HepG2 (cell line): ENCODE measurements around the gene KANK4. TPM values are rescaled to one million over a fixed set of nuclear protein-coding genes. Genes with fewer than 3 reads are reported as not detected.

ENCODE experiments used
- ATAC-seq: fragments of 200-7000 bp; cut with Tn5 transposase; 3 replicates; pipeline ENCODE4 v1.9.1; 2020; ENCODE audit warnings: mild to moderate bottlenecking, moderate library complexity
- BruUV-seq: library from RNA; stranded (reverse); fragments of 400-500 nt; replicated peaks from 2 replicates; lab custom pipeline; 2021; lab: Mats Ljungman, UMichigan
- CTCF ChIA-PET: fragments of 300-600 bp; formaldehyde crosslinking; extraction: SDS; loops from one replicate; lab custom pipeline; 2021; ENCODE audit warnings: low total read pairs, inconsistent platforms, low intra/inter-chr PET ratio; lab: Yijun Ruan, JAX
- POLR2A ChIA-PET: fragments of 350-600 bp; sonication (Branson Sonifier 250); formaldehyde crosslinking; loops from one replicate; lab custom pipeline; 2020; ENCODE audit warnings: antibody characterized with exemption, inconsistent platforms; lab: Yijun Ruan, JAX
- DNase-seq: peaks from one replicate; pipeline ENCODE4 v3.0.0-alpha.2; 2015; ENCODE audit warnings: low spot score
- FAIRE-seq: peaks from 3 replicates; lab custom pipeline; 2011; peaks lifted over from hg19 to GRCh38; lab: Jason Lieb, UNC
- H2AFZ ChIP-seq: one replicate; pipeline ENCODE4 v1.6.1; 2011; ENCODE audit warnings: low read length, inconsistent platforms
- H3K27ac ChIP-seq: fragments of 300-600 bp; 3 replicates; pipeline ENCODE4 v1.8.0; 2011; ENCODE audit warnings: mixed run types, mild to moderate bottlenecking, mixed read lengths, low read length, inconsistent platforms; ENCODE audit not compliant: insufficient read depth; ENCODE audit errors: extremely low read length
- H3K27me3 ChIP-seq, 2 experiments: fragments of 200-600 bp in 1 of 2; 2 replicates in 1 of 2; 3 replicates in 1 of 2; pipeline versions ENCODE4 v1.6.0 to v1.8.0; 2011; ENCODE audit warnings: low read length in 2 of 2, mild to moderate bottlenecking in 2 of 2, moderate library complexity in 2 of 2, inconsistent platforms in 1 of 2; ENCODE audit not compliant: insufficient read depth in 2 of 2, control insufficient read depth in 1 of 2
- H3K36me3 ChIP-seq, 2 experiments: fragments of 200-600 bp in 1 of 2; replicated peaks in 1 of 2; 2 replicates in 1 of 2; 3 replicates in 1 of 2; pipeline versions ENCODE4 v1.5.1 to v1.8.0; 2011; ENCODE audit warnings: low read length in 2 of 2, inconsistent platforms in 1 of 2; ENCODE audit not compliant: insufficient read depth in 2 of 2, control insufficient read depth in 1 of 2
- H3K4me1 ChIP-seq: 2 replicates; pipeline ENCODE4 v1.5.1; 2012; ENCODE audit warnings: low read length, inconsistent platforms; ENCODE audit not compliant: insufficient read depth
- H3K4me2 ChIP-seq: 2 replicates; pipeline ENCODE4 v1.6.0; 2011; ENCODE audit warnings: low read depth, low read length, inconsistent platforms
- H3K4me3 ChIP-seq, 3 experiments: fragments of 200-600 bp in 1 of 3; sonication (generic), shearing (Covaris generic) in 1 of 3; replicated peaks in 1 of 3; 2 replicates each; pipeline ENCODE4 v1.5.1; 2011 to 2016; ENCODE audit warnings: low read length in 3 of 3, inconsistent platforms in 2 of 3, low read depth in 2 of 3, mild to moderate bottlenecking in 2 of 3, control low read depth in 1 of 3, mixed read lengths in 1 of 3; ENCODE audit not compliant: insufficient read depth in 1 of 3
- H3K79me2 ChIP-seq: one replicate; pipeline ENCODE4 v1.6.1; 2011; ENCODE audit warnings: low read length, inconsistent platforms; ENCODE audit not compliant: insufficient read depth
- H3K9ac ChIP-seq: 2 replicates; pipeline ENCODE4 v1.6.0; 2011; ENCODE audit warnings: mild to moderate bottlenecking, low read depth, low read length, inconsistent platforms; ENCODE audit not compliant: insufficient read depth
- H3K9me3 ChIP-seq: 2 replicates; pipeline ENCODE4 v1.5.1; 2012; ENCODE audit warnings: mild to moderate bottlenecking, low read length
- H4K20me1 ChIP-seq: 2 replicates; pipeline ENCODE4 v1.6.0; 2011; ENCODE audit warnings: inconsistent platforms, mild to moderate bottlenecking, low read length, moderate library complexity; ENCODE audit not compliant: insufficient read depth
- FOXM1 ChIP-seq: sonication (generic); formaldehyde crosslinking; IDR thresholded peaks from 2 replicates; pipeline ENCODE4 v1.5.0; 2020; ENCODE audit warnings: missing genetic modification reagents
- MLLT10 ChIP-seq: sonication (generic); formaldehyde crosslinking; IDR thresholded peaks from 2 replicates; pipeline ENCODE4 v1.4.0; 2020; ENCODE audit warnings: missing genetic modification reagents
- PPARG ChIP-seq: conservative IDR thresholded peaks from 2 replicates; pipeline ENCODE4 v1.6.1; 2016; ENCODE audit warnings: missing biosample characterization, missing genetic modification reagents
- SIN3B ChIP-seq: fragments of 150-350 bp; IDR thresholded peaks from 2 replicates; pipeline ENCODE4 v1.6.1; 2014; ENCODE audit warnings: low read length
- ZNF280D ChIP-seq: sonication (generic); formaldehyde crosslinking; IDR thresholded peaks from 2 replicates; pipeline ENCODE4 v1.5.1; 2020; ENCODE audit warnings: mild to moderate bottlenecking, missing genetic modification reagents
- ZNF468 ChIP-seq: sonication (generic); formaldehyde crosslinking; IDR thresholded peaks from 2 replicates; pipeline ENCODE4 v1.8.0; 2022; ENCODE audit warnings: mild to moderate bottlenecking, moderate library complexity, missing genetic modification reagents
- ZNF549 ChIP-seq: sonication (generic); formaldehyde crosslinking; IDR thresholded peaks from 2 replicates; pipeline ENCODE4 v1.5.0; 2020; ENCODE audit warnings: missing genetic modification reagents
- ZNF615 ChIP-seq: sonication (generic); formaldehyde crosslinking; IDR thresholded peaks from 2 replicates; pipeline ENCODE4 v1.5.0; 2020; ENCODE audit warnings: mild to moderate bottlenecking, missing genetic modification reagents, borderline replicate concordance
- WGBS: methylation state at CpG from one replicate; pipeline ENCODE4 v1.1.6; 2017; ENCODE audit warnings: low lambda C conversion rate; 5-methylcytosine and 5-hydroxymethylcytosine counted together
- in situ Hi-C: cut with HindIII; loops from 2 replicates; pipeline ENCODE4 v1.10.0; 2017; ENCODE audit warnings: low pct_unique_long_range_greater_than_20kb; ENCODE audit not compliant: extremely low pct_ligation_motif_present
- intact Hi-C: fragments of 100-400 bp; cut with micrococcal nuclease; formaldehyde crosslinking; loops from one replicate; pipeline ENCODE4 v1.10.0; 2022; ENCODE audit not compliant: unreplicated experiment
- polyA plus RNA-seq, 8 experiments: library from polyadenylated mRNA; depleted of rRNA in 3 of 8; stranded (reverse) in 7 of 8; unstranded in 1 of 8; fragments of >200 nt; fragmentation: Illumina TruSeq in 4 of 8; extraction: Trizol in 4 of 8; gene quantifications; 2 replicates each; pipeline versions ENCODE4 v1.2.1 to v1.2.3, GENCODE V29; 2011 to 2016; ENCODE audit warnings: low read depth in 4 of 8, missing spikeins in 1 of 8, mixed read lengths in 1 of 8; ENCODE audit not compliant: insufficient read depth in 1 of 8
- total RNA-seq, 5 experiments: library from RNA; depleted of rRNA; stranded (reverse); fragments of >200 nt; fragmentation: Illumina TruSeq; extraction: Trizol; gene quantifications; 2 replicates each; pipeline ENCODE4 v1.2.3, GENCODE V29; 2016; ENCODE audit warnings: low read depth in 1 of 5

The KANK4 gene
- total and polyA plus RNA-seq, 2 of the 13 experiments (the other 11 are each of a cell fraction or from before 2014, with no cell fraction given), result 16.1 to 25.7 TPM

GRCh38 chr1:62358665-62359373, 39.6 kb upstream of the KANK4 start:
- Histone ChIP-seq H3K4me2 (no peak overlapping the region; the same call in 1 of the 2 replicates), H4K20me1 (no peaks in the 10 kb centered on the region), H3K4me1 (peaks cover 27% of the 10 kb centered on the region), H3K9me3 (no peaks in the 10 kb centered on the region), H3K27me3 (no peaks in the 10 kb centered on the region), H2AFZ (no peak overlapping the region), H3K79me2 (no peaks in the 10 kb centered on the region), H3K4me3 (no peak overlapping the region), H3K9ac (no peak overlapping the region), H3K27ac (no peak overlapping the region), H3K36me3 (no peaks in the 10 kb centered on the region)
- DNase-seq, result no peak
- no peak for ATAC-seq
- CTCF ChIA-PET, result no interaction called here
- WGBS, result 48% methylated on average over 11 of the region's 11 CpGs
- FAIRE-seq, result no peak
- no TSS peak for BruUV-seq
- intact Hi-C loops, result no loop called here
- TF ChIP-seq ZNF549 (no peak), ZNF615 (CRISPR knock-in tag) (no peak), ZNF280D (no peak)
- POLR2A ChIA-PET, result no interaction called here
- in situ Hi-C loops, result no loop called here

GRCh38 chr1:62357916-62358315, 38.7 kb upstream of the KANK4 start:
- no peak for DNase-seq
- Histone ChIP-seq H4K20me1 (no peaks in the 10 kb centered on the region), H3K27ac (no peak overlapping the region), H2AFZ (no peak overlapping the region), H3K9me3 (no peaks in the 10 kb centered on the region), H3K9ac (no peak overlapping the region), H3K36me3 (no peaks in the 10 kb centered on the region)
- BruUV-seq, result no TSS peak
- FAIRE-seq, result no peak
- POLR2A ChIA-PET, result no interaction called here
- intact Hi-C loops, result no loop called here
- TF ChIP-seq FOXM1 (CRISPR knock-in tag) (no peak), SIN3B (no peak), MLLT10 (CRISPR knock-in tag) (no peak), ZNF468 (no peak), PPARG (no peak)
- TF ChIP-seq, all 625 proteins: peak for 0
- no peak overlapping the region for H3K4me2 ChIP-seq
- no peaks in the 10 kb centered on the region for H3K27me3 ChIP-seq
- 73% methylated on average over 6 of the region's 6 CpGs for WGBS
- in situ Hi-C loops, result no loop called here
- H3K4me3 ChIP-seq, result no peak overlapping the region
- ATAC-seq, result no peak
- H3K4me1 ChIP-seq, result peaks cover 36% of the 10 kb centered on the region
- CTCF ChIA-PET, result no interaction called here
- H3K79me2 ChIP-seq, result no peaks in the 10 kb centered on the region
